Fibroblast of mammary gland (primary cell): ENCODE data around the gene PAX2.
A peak's percentile ranks its signal among the peaks of the same experiment; 100 is the strongest.

ENCODE experiments used
- DNase-seq: peaks from one replicate; pipeline ENCODE4 v3.0.0-alpha.2; 2010; ENCODE audit warnings: low read depth
- H3K4me3 ChIP-seq: 2 replicates; pipeline ENCODE4 v1.5.1; 2011; ENCODE audit warnings: low read depth, mild to moderate bottlenecking, low read length, moderate library complexity; ENCODE audit not compliant: control insufficient read depth
- CTCF ChIP-seq: conservative IDR thresholded peaks from 2 replicates; pipeline ENCODE4 v1.5.1; 2011; ENCODE audit warnings: low read depth, low read length, inconsistent platforms; ENCODE audit not compliant: control insufficient read depth, insufficient read depth

The PAX2 gene

GRCh38 chr10:100725071-100725471, 20.3 kb upstream of the PAX2 start:
- no peak for TF ChIP-seq CTCF
- H3K4me3 ChIP-seq = no peak overlapping the region
- DNase-seq = no peak

GRCh38 chr10:100725869-100726426, 19.4 kb upstream of the PAX2 start:
- H3K4me3 ChIP-seq = no peak overlapping the region
- TF ChIP-seq CTCF = no peak
- DNase-seq = no peak

GRCh38 chr10:100727808-100728207, 17.6 kb upstream of the PAX2 start:
- no peak for DNase-seq
- TF ChIP-seq CTCF = no peak
- no peak overlapping the region for H3K4me3 ChIP-seq

- peak; percentile 19 for DNase-seq
- no peak overlapping the region for H3K4me3 ChIP-seq
- no peak for TF ChIP-seq CTCF
These were observed 16.2 kb upstream of the PAX2 start for GRCh38 chr10:100728928-100729861.

GRCh38 chr10:100729862-100730724, 15.3 kb upstream of the PAX2 start:
- DNase-seq = no peak
- TF ChIP-seq CTCF = no peak
- no peak overlapping the region for H3K4me3 ChIP-seq

GRCh38 chr10:100730725-100731406, 14.5 kb upstream of the PAX2 start:
- no peak overlapping the region for H3K4me3 ChIP-seq
- no peak for TF ChIP-seq CTCF
- peak; percentile 5 for DNase-seq
